ENCODE data around the gene CD99.

- no peak for TF ChIP-seq ZBTB26 (CRISPR knock-in tag; IDR thresholded peaks at IDR 0.05; ENCODE audit: borderline replicate concordance)
- no peak for TF ChIP-seq PHF21A (CRISPR knock-in tag; IDR thresholded peaks at IDR 0.05)
- no peak for TF ChIP-seq EZH2 (conservative IDR thresholded peaks at IDR 0.05; ENCODE audit: low read depth, low read length)
- TF ChIP-seq MYNN (CRISPR knock-in tag; IDR thresholded peaks at IDR 0.05; ENCODE audit: low read depth): no peak
- TF ChIP-seq PREB (CRISPR knock-in tag; IDR thresholded peaks at IDR 0.05): no peak
- no peak for TF ChIP-seq ZNF777 (CRISPR knock-in tag; IDR thresholded peaks at IDR 0.05)
Observed at GRCh38 chrX:2711441-2711840, 20.3 kb downstream of the CD99 start.

Measured in HepG2 (cell line).